K562 (cell line): Measurements from ENCODE around the gene CCT4. TPM values are rescaled to one million over a fixed set of nuclear protein-coding genes. Genes with fewer than 3 reads are reported as not detected.

Source experiments
- ATAC-seq: fragments of 200-7000 bp; cut with Tn5 transposase; 3 replicates; pipeline ENCODE4 v1.9.1; 2020; ENCODE audit warnings: moderate library complexity
- BruUV-seq: library from RNA; stranded (reverse); fragments of 400-500 nt; replicated peaks from 2 replicates; lab custom pipeline; 2021; lab: Mats Ljungman, UMichigan
- CTCF ChIA-PET: fragments of 300-600 bp; formaldehyde crosslinking; extraction: SDS; loops from one replicate; lab custom pipeline; 2021; ENCODE audit warnings: low intra/inter-chr PET ratio; lab: Yijun Ruan, JAX
- POLR2A ChIA-PET: fragments of 300-600, 350-650 bp; sonication (Branson Sonifier 250); formaldehyde crosslinking; extraction: SDS; loops from one replicate; lab custom pipeline; 2021; ENCODE audit warnings: antibody characterized with exemption, inconsistent platforms; lab: Yijun Ruan, JAX
- DNase-seq, 4 experiments: peaks; one replicate each; pipeline versions ENCODE4 v3.0.0 to v3.0.0-alpha.2; 2011 to 2018; ENCODE audit warnings: low spot score in 3 of 4, mixed read lengths in 3 of 4; ENCODE audit errors: extremely low read depth in 1 of 4
- FAIRE-seq: peaks from 2 replicates; lab custom pipeline; 2011; peaks lifted over from hg19 to GRCh38; lab: Jason Lieb, UNC
- H2AFZ ChIP-seq: 2 replicates; pipeline ENCODE4 v1.6.0; 2011; ENCODE audit warnings: low read depth, low read length, control low read depth, inconsistent platforms
- H3K27ac ChIP-seq: fragments of 200-600 bp; 3 replicates; pipeline ENCODE4 v1.8.0; 2011; ENCODE audit warnings: low read depth, mild to moderate bottlenecking, control low read depth, inconsistent platforms, low read length, moderate library complexity, mixed read lengths; ENCODE audit errors: extremely low read depth
- H3K27me3 ChIP-seq, 2 experiments: fragments of 300-600 bp in 1 of 2; 2 replicates in 1 of 2; 3 replicates in 1 of 2; pipeline versions ENCODE4 v1.6.0 to v1.8.0; 2011; ENCODE audit warnings: inconsistent platforms in 2 of 2, low read length in 2 of 2, mild to moderate bottlenecking in 1 of 2, mixed read lengths in 1 of 2, moderate library complexity in 1 of 2; ENCODE audit not compliant: control insufficient read depth in 2 of 2, insufficient read depth in 2 of 2
- H3K36me3 ChIP-seq: fragments of 300-600 bp; 3 replicates; pipeline ENCODE4 v1.8.0; 2011; ENCODE audit warnings: mild to moderate bottlenecking, low read length, inconsistent platforms; ENCODE audit not compliant: control insufficient read depth, insufficient read depth
- H3K4me1 ChIP-seq, 2 experiments: fragments of 200-600 bp in 1 of 2; replicated peaks in 1 of 2; 2 replicates in 1 of 2; 3 replicates in 1 of 2; pipeline versions ENCODE4 v1.5.1 to v1.8.0; 2011; ENCODE audit warnings: inconsistent platforms in 2 of 2, low read length in 2 of 2, mild to moderate bottlenecking in 1 of 2, mixed read lengths in 1 of 2, moderate library complexity in 1 of 2; ENCODE audit not compliant: control insufficient read depth in 2 of 2, insufficient read depth in 2 of 2
- H3K4me2 ChIP-seq: 2 replicates; pipeline ENCODE4 v1.6.1; 2011; ENCODE audit warnings: low read length, control low read depth, inconsistent platforms, mixed read lengths; ENCODE audit not compliant: insufficient read depth
- H3K4me3 ChIP-seq: fragments of 200-600 bp; sonication (generic), shearing (Covaris generic); 2 replicates; pipeline ENCODE4 v1.5.1; 2016; ENCODE audit warnings: control low read depth, inconsistent platforms
- H3K79me2 ChIP-seq: fragments of 200-600 bp; 3 replicates; pipeline ENCODE4 v1.8.0; 2011; ENCODE audit warnings: low read length, inconsistent platforms; ENCODE audit not compliant: control insufficient read depth, insufficient read depth
- H3K9ac ChIP-seq, 2 experiments: 2 replicates each; pipeline versions ENCODE4 v1.6.0 to v1.6.1; 2011; ENCODE audit warnings: low read depth in 2 of 2, low read length in 2 of 2, control low read depth in 1 of 2, inconsistent platforms in 1 of 2, mild to moderate bottlenecking in 1 of 2, mixed read lengths in 1 of 2; ENCODE audit not compliant: insufficient read depth in 1 of 2
- H3K9me1 ChIP-seq: one replicate; pipeline ENCODE4 v1.6.0; 2011; ENCODE audit warnings: inconsistent platforms, mild to moderate bottlenecking, low read length, moderate library complexity; ENCODE audit not compliant: control insufficient read depth, insufficient read depth
- H3K9me3 ChIP-seq: replicated peaks from 2 replicates; pipeline ENCODE4 v1.5.1; 2011; ENCODE audit warnings: low read depth, low read length, inconsistent platforms; ENCODE audit not compliant: control insufficient read depth, insufficient read depth
- H4K20me1 ChIP-seq: replicated peaks from 2 replicates; pipeline ENCODE4 v1.6.1; 2011; ENCODE audit warnings: low read length, inconsistent platforms, mixed read lengths; ENCODE audit not compliant: control insufficient read depth, insufficient read depth
- C11orf30 ChIP-seq: fragments of 450-650 bp; IDR thresholded peaks from 2 replicates; pipeline ENCODE4 v1.6.1; 2016; ENCODE audit warnings: low read depth, mild to moderate bottlenecking
- RBFOX2 ChIP-seq: fragments of 200-400 bp; formaldehyde crosslinking; IDR thresholded peaks from 2 replicates; pipeline ENCODE4 v1.6.1; 2017; ENCODE audit warnings: low read depth, mild to moderate bottlenecking, low read length, moderate library complexity
- RBM22 ChIP-seq: fragments of 200-400 bp; formaldehyde crosslinking; IDR thresholded peaks from 2 replicates; pipeline ENCODE4 v1.6.1; 2018; ENCODE audit warnings: low read length, low read depth; ENCODE audit not compliant: poor library complexity, severe bottlenecking
- ZNF134 ChIP-seq: fragments of 250-450 bp; sonication (Bioruptor Pico); conservative IDR thresholded peaks from 2 replicates; pipeline ENCODE4 v1.4.0; 2020
- WGBS: fragments of 100-300 bp; shearing (Covaris generic); methylation state at CpG from one replicate; pipeline ENCODE4 v1.1.6; 2016; ENCODE audit warnings: low coverage, mixed read lengths; ENCODE audit not compliant: insufficient coverage; ENCODE audit errors: missing lambda C conversion rate; 5-methylcytosine and 5-hydroxymethylcytosine counted together
- in situ Hi-C: fragments of 300-500 bp; cut with MboI; formaldehyde crosslinking; loops from 4 replicates; pipeline ENCODE4 v1.15.0; 2018; ENCODE audit warnings: inconsistent platforms, mixed read lengths
- intact Hi-C: fragments of 100-400 bp; cut with micrococcal nuclease; formaldehyde crosslinking; loops from 2 replicates; pipeline ENCODE4 v1.14.2; 2022
- polyA plus RNA-seq, 8 experiments: library from polyadenylated mRNA; depleted of rRNA in 4 of 8; stranded (reverse) in 5 of 8; unstranded in 3 of 8; fragments of >200 nt; fragmentation: Nextera tagmentation in 2 of 8; fragmentation: Illumina TruSeq in 1 of 8; extraction: Ambion mirVana in 2 of 8; extraction: Trizol in 1 of 8; gene quantifications; 2 replicates each; pipeline versions ENCODE4 v1.2.1 to v1.2.3, GENCODE V29; 2011 to 2014; ENCODE audit warnings: inconsistent platforms in 1 of 8, missing spikeins in 1 of 8
- total RNA-seq, 7 experiments: library from RNA; depleted of rRNA in 6 of 7; stranded (reverse); fragments of >200 nt in 6 of 7; fragmentation: Illumina TruSeq in 2 of 7; extraction: Trizol in 2 of 7; gene quantifications; 2 replicates each; pipeline versions ENCODE4 v1.2.1 to v1.2.3, GENCODE V29; 2011 to 2021; ENCODE audit warnings: low replicate concordance in 1 of 7
- TF ChIP-seq, protein P1 (sequence below): fragments of 450-650 bp; conservative IDR thresholded peaks from 2 replicates; pipeline ENCODE4 v1.6.1; 2016; ENCODE audit warnings: missing genetic modification characterization, low read depth, mild to moderate bottlenecking, control low read depth, missing compliant biosample characterization
- TF ChIP-seq, protein P2 (sequence below): fragments of 450-650 bp; IDR thresholded peaks from 2 replicates; pipeline ENCODE4 v1.6.1; 2017; ENCODE audit warnings: antibody characterized with exemption, mild to moderate bottlenecking
- TF ChIP-seq, protein P3 (sequence below): sonication (generic); formaldehyde crosslinking; IDR thresholded peaks from 2 replicates; pipeline ENCODE4 v1.8.0; 2023; ENCODE audit warnings: mild to moderate bottlenecking, missing genetic modification reagents

The CCT4 gene
- total and polyA plus RNA-seq, 9 of the 15 experiments (the other 6 are each of a cell fraction or from before 2014, with no cell fraction given), result 101 to 368 (median 303) TPM

DNA sequence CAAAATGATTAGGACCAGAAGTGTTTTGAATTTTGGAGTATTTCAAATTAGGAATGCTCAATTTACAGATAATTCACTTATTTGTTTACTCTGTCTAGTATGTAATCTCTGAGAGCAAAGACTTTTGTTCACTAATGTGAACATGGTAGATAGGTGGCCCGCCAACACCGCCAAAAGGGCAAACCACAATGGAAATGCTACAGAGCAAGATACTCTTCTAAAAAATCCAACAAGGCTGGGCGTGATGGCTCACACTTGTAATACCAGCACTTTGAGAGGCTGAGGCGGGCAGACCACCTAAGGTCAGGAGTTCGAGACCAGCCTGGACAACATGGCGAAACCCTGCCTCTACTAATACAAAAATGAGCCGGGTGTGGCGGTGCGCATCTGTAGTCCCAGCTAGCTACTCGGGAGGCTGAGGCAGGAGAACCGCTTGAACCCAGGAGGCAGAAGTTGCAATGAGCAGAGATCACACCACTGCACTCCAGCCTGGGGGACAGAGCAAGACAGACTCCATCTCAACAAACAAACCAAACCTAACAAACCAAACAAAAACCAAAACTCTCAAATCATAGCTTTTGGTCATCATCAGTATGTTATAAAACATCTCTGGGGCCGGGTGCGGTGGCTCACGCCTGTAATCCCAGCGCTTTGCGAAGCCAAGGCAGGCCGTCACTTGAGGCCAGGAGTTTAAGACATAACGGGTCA, 2.4 kb downstream of the CCT4 start:
- in situ Hi-C loops, result no loop called here
- CTCF ChIA-PET, result no interaction called here
- BruUV-seq, result no TSS peak
- peak overlapping the region; percentile 87; the same call in 2 of the 3 replicates for H3K27ac ChIP-seq
- DNase-seq, result peak in 1 of 4 experiments; percentile 13
- POLR2A ChIA-PET, result interaction anchor here (2.6 kb wide), 1 partner anchor 14 kb away, joined by 14 read pairs; no protein-coding TSS in a partner anchor
- peak overlapping the region; percentile 78 for H3K4me3 ChIP-seq
- peak overlapping the region; percentile 85 to 93; a peak in 3 of 4 replicates for H3K9ac ChIP-seq
- peaks cover 19% of the 10 kb centered on the region for H4K20me1 ChIP-seq
- intact Hi-C loops, result no loop called here
- no peak for FAIRE-seq
- no peak overlapping the region for H2AFZ ChIP-seq
- H3K27me3 ChIP-seq, result no peaks in the 10 kb centered on the region
- H3K4me1 ChIP-seq, result peaks cover 2 to 21% of the 10 kb centered on the region in 2 experiments; a peak in 4 of 5 replicates
- H3K9me1 ChIP-seq, result no peaks in the 10 kb centered on the region
- 60% methylated on average over 18 of the region's 18 CpGs for WGBS
- H3K9me3 ChIP-seq, result no peaks in the 10 kb centered on the region
- peaks cover 65% of the 10 kb centered on the region for H3K79me2 ChIP-seq
- ATAC-seq, result no peak
- H3K36me3 ChIP-seq, result peaks cover 65% of the 10 kb centered on the region
- H3K4me2 ChIP-seq, result peak overlapping the region; percentile 91
- TF ChIP-seq ZNF134 (no peak), RBFOX2 (peak; percentile 53; the same call in 1 of the 2 replicates), C11orf30 (no peak), RBM22 (no peak)
- TF ChIP-seq, protein P1, sequence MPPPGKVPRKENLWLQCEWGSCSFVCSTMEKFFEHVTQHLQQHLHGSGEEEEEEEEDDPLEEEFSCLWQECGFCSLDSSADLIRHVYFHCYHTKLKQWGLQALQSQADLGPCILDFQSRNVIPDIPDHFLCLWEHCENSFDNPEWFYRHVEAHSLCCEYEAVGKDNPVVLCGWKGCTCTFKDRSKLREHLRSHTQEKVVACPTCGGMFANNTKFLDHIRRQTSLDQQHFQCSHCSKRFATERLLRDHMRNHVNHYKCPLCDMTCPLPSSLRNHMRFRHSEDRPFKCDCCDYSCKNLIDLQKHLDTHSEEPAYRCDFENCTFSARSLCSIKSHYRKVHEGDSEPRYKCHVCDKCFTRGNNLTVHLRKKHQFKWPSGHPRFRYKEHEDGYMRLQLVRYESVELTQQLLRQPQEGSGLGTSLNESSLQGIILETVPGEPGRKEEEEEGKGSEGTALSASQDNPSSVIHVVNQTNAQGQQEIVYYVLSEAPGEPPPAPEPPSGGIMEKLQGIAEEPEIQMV, result no peak
- TF ChIP-seq, protein P2, sequence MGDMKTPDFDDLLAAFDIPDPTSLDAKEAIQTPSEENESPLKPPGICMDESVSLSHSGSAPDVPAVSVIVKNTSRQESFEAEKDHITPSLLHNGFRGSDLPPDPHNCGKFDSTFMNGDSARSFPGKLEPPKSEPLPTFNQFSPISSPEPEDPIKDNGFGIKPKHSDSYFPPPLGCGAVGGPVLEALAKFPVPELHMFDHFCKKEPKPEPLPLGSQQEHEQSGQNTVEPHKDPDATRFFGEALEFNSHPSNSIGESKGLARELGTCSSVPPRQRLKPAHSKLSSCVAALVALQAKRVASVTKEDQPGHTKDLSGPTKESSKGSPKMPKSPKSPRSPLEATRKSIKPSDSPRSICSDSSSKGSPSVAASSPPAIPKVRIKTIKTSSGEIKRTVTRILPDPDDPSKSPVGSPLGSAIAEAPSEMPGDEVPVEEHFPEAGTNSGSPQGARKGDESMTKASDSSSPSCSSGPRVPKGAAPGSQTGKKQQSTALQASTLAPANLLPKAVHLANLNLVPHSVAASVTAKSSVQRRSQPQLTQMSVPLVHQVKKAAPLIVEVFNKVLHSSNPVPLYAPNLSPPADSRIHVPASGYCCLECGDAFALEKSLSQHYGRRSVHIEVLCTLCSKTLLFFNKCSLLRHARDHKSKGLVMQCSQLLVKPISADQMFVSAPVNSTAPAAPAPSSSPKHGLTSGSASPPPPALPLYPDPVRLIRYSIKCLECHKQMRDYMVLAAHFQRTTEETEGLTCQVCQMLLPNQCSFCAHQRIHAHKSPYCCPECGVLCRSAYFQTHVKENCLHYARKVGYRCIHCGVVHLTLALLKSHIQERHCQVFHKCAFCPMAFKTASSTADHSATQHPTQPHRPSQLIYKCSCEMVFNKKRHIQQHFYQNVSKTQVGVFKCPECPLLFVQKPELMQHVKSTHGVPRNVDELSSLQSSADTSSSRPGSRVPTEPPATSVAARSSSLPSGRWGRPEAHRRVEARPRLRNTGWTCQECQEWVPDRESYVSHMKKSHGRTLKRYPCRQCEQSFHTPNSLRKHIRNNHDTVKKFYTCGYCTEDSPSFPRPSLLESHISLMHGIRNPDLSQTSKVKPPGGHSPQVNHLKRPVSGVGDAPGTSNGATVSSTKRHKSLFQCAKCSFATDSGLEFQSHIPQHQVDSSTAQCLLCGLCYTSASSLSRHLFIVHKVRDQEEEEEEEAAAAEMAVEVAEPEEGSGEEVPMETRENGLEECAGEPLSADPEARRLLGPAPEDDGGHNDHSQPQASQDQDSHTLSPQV, result 0 out of 2 replicates have a peak, but pooled peaks have one; percentile 44
- TF ChIP-seq, protein P3, sequence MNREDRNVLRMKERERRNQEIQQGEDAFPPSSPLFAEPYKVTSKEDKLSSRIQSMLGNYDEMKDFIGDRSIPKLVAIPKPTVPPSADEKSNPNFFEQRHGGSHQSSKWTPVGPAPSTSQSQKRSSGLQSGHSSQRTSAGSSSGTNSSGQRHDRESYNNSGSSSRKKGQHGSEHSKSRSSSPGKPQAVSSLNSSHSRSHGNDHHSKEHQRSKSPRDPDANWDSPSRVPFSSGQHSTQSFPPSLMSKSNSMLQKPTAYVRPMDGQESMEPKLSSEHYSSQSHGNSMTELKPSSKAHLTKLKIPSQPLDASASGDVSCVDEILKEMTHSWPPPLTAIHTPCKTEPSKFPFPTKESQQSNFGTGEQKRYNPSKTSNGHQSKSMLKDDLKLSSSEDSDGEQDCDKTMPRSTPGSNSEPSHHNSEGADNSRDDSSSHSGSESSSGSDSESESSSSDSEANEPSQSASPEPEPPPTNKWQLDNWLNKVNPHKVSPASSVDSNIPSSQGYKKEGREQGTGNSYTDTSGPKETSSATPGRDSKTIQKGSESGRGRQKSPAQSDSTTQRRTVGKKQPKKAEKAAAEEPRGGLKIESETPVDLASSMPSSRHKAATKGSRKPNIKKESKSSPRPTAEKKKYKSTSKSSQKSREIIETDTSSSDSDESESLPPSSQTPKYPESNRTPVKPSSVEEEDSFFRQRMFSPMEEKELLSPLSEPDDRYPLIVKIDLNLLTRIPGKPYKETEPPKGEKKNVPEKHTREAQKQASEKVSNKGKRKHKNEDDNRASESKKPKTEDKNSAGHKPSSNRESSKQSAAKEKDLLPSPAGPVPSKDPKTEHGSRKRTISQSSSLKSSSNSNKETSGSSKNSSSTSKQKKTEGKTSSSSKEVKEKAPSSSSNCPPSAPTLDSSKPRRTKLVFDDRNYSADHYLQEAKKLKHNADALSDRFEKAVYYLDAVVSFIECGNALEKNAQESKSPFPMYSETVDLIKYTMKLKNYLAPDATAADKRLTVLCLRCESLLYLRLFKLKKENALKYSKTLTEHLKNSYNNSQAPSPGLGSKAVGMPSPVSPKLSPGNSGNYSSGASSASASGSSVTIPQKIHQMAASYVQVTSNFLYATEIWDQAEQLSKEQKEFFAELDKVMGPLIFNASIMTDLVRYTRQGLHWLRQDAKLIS (CRISPR knock-in tag), result no peak
